H1 (cell line): ENCODE results near the gene GRIN3A. TPM values are rescaled to one million over a fixed set of nuclear protein-coding genes. Genes with fewer than 3 reads are reported as not detected.

Experiments used
- ATF3 ChIP-seq: IDR thresholded peaks from 2 replicates; pipeline ENCODE4 v1.6.1; 2011; ENCODE audit warnings: low read depth, mild to moderate bottlenecking, low read length; ENCODE audit not compliant: insufficient read depth
- BRCA1 ChIP-seq: IDR thresholded peaks from 2 replicates; pipeline ENCODE4 v1.6.1; 2012; ENCODE audit warnings: low read depth, low read length, improper control_type of control experiment
- CHD1 ChIP-seq: IDR thresholded peaks from 2 replicates; pipeline ENCODE4 v1.6.1; 2012; ENCODE audit warnings: low read depth, low read length, improper control_type of control experiment
- EP300 ChIP-seq, 2 experiments: IDR thresholded peaks; 1 replicate in 1 of 2; 2 replicates in 1 of 2; pipeline ENCODE4 v1.6.1; 2011 to 2012; ENCODE audit warnings: low read depth in 2 of 2, low read length in 2 of 2, mild to moderate bottlenecking in 2 of 2, borderline replicate concordance in 1 of 2, inconsistent platforms in 1 of 2, moderate library complexity in 1 of 2
- JUND ChIP-seq: IDR thresholded peaks from 2 replicates; pipeline ENCODE4 v1.6.1; 2011; ENCODE audit warnings: mild to moderate bottlenecking, improper control_type of control experiment, low read length
- SIRT6 ChIP-seq: IDR thresholded peaks from one replicate; pipeline ENCODE4 v1.7.1; 2012; ENCODE audit warnings: low read length, inconsistent platforms
- YY1 ChIP-seq: IDR thresholded peaks from 2 replicates; pipeline ENCODE4 v1.6.1; 2011; ENCODE audit warnings: low read depth, mild to moderate bottlenecking, low read length
- polyA plus RNA-seq, 7 experiments: library from polyadenylated mRNA; depleted of rRNA in 3 of 7; stranded (reverse) in 5 of 7; unstranded in 2 of 7; fragments of >200 nt in 5 of 7; fragments of 200-250 nt in 2 of 7; gene quantifications; 1 replicate in 5 of 7; 2 replicates in 1 of 7; 4 replicates in 1 of 7; pipeline versions ENCODE4 v1.2.1 to v1.2.3, GENCODE V29; 2011 to 2013; ENCODE audit warnings: missing spikeins in 2 of 7, mixed read lengths in 2 of 7
- total RNA-seq: library from RNA; stranded (reverse); fragmentation: NEBNext Ultra II Directional; extraction: Animal tissue kit (Norgen Biotek cat#: 25700); gene quantifications from 2 replicates; pipeline ENCODE4 v1.2.1, GENCODE V29; 2021

The GRIN3A gene
- total and polyA plus RNA-seq, 2 of the 8 experiments (the other 6 are each of a cell fraction or from before 2014, with no cell fraction given): 0.04 TPM; not detected in 1

- TF ChIP-seq EP300 (IDR thresholded peaks at IDR 0.05; ENCODE audit: borderline replicate concordance in 1 of 2, low read depth in 2 of 2, low read length in 2 of 2) (no peak), JUND (no peak), CHD1 (no peak), YY1 (no peak), BRCA1 (no peak), SIRT6 (no peak), ATF3 (no peak)
These were observed 31.4 kb downstream of the GRIN3A start (continued) for GRCh38 chr9:101706997-101707396.
